ENCODE results near the gene HIGD1A.
"Not testable (repeated sequence)": the region's sequence is repeated elsewhere in the genome, so short reads cannot be mapped to it uniquely, and the experiment has no call there.

Gene HIGD1A

GRCh38 chr3:42827654-42828053 is 23.4 kb upstream of the HIGD1A start:
- no peak for DNase-seq

GRCh38 chr3:42827023-42827422 is 22.7 kb upstream of the HIGD1A start:
- no peak for DNase-seq

GRCh38 chr3:42826141-42826540 is 21.9 kb upstream of the HIGD1A start:
- DNase-seq, result no peak

GRCh38 chr3:42823351-42823750 is 19.1 kb upstream of the HIGD1A start:
- no peak for DNase-seq

GRCh38 chr3:42822828-42823227 is 18.5 kb upstream of the HIGD1A start:
- DNase-seq, result no peak

- DNase-seq, result no peak
Measured at GRCh38 chr3:42820746-42821051, 16.4 kb upstream of the HIGD1A start.

- DNase-seq, result peak; percentile 94
Measured at GRCh38 chr3:42819351-42819965, 15.2 kb upstream of the HIGD1A start.

GRCh38 chr3:42815826-42816225 is 11.5 kb upstream of the HIGD1A start:
- no peak for DNase-seq

- no peak for DNase-seq
Measured at GRCh38 chr3:42814914-42815507, 10.7 kb upstream of the HIGD1A start.

- DNase-seq, result no peak
Measured at GRCh38 chr3:42814246-42814645, 10.0 kb upstream of the HIGD1A start.

GRCh38 chr3:42811118-42811883 is 7.0 kb upstream of the HIGD1A start:
- DNase-seq, result not testable (repeated sequence)

- not testable (repeated sequence) for DNase-seq
Measured at GRCh38 chr3:42810706-42811105, 6.4 kb upstream of the HIGD1A start.

- no peak for DNase-seq
Measured at GRCh38 chr3:42809202-42809601, 4.9 kb upstream of the HIGD1A start, which contains the start of gene ACKR2. TSS of gene ACKR2 (plus strand) at chr3:42809445. CDS start at chr3:42864503, 55,058 bp downstream.

- DNase-seq, result no peak
Measured at GRCh38 chr3:42807929-42808328, 3.6 kb upstream of the HIGD1A start.

GRCh38 chr3:42805141-42805821 is 991 bp upstream of the HIGD1A start:
- DNase-seq, result no peak

GRCh38 chr3:42804831-42805132 is 492 bp upstream of the HIGD1A start:
- DNase-seq, result no peak

- peak; percentile 39 for DNase-seq
Measured at GRCh38 chr3:42803414-42804105, 730 bp downstream of the HIGD1A start.

- no peak for DNase-seq
Measured at GRCh38 chr3:42802876-42803413, 1.3 kb downstream of the HIGD1A start.

GRCh38 chr3:42801784-42802183 is 2.5 kb downstream of the HIGD1A start:
- no peak for DNase-seq

- DNase-seq, result no peak
Measured at GRCh38 chr3:42801048-42801620, 3.2 kb downstream of the HIGD1A start.

- no peak for DNase-seq
Measured at GRCh38 chr3:42800251-42800650, 4.0 kb downstream of the HIGD1A start.

- no peak for DNase-seq
Measured at GRCh38 chr3:42799376-42799775, 4.9 kb downstream of the HIGD1A start.

Data from NCI-H2029 treated with DMSO at 0.1 percent for 48 hours (cell line).